GM12878 (cell line): ENCODE data around the gene REP15. TPM values are rescaled to one million over a fixed set of nuclear protein-coding genes. Genes with fewer than 3 reads are reported as not detected.

Experiments
- ATAC-seq: fragments of 200-7000 bp; cut with Tn5 transposase; 3 replicates; pipeline ENCODE4 v1.9.1; 2020; ENCODE audit warnings: mild to moderate bottlenecking, moderate library complexity
- BruUV-seq: library from RNA; stranded (reverse); fragments of 400-500 nt; replicated peaks from 2 replicates; lab custom pipeline; 2021; lab: Mats Ljungman, UMichigan
- CTCF ChIA-PET: fragments of 300-600 bp; sonication (Branson Sonifier 250); formaldehyde crosslinking; extraction: SDS; loops from one replicate; lab custom pipeline; 2021; ENCODE audit warnings: inconsistent platforms; lab: Yijun Ruan, JAX
- POLR2A ChIA-PET: fragments of 350-600 bp; formaldehyde crosslinking; extraction: SDS; loops from one replicate; lab custom pipeline; 2021; ENCODE audit warnings: inconsistent platforms; lab: Charles Lee
- RAD21 ChIA-PET: fragments of 300-600 bp; sonication (Branson Sonifier 250); formaldehyde crosslinking; loops from one replicate; lab custom pipeline; 2023; ENCODE audit warnings: antibody characterized with exemption; ENCODE audit not compliant: unreplicated experiment; lab: Charles Lee
- SMC1A ChIA-PET: fragments of 300-600 bp; sonication (Branson Sonifier 250); formaldehyde crosslinking; loops from one replicate; lab custom pipeline; 2023; ENCODE audit not compliant: unreplicated experiment, uncharacterized antibody; lab: Charles Lee
- DNase-seq: peaks from one replicate; pipeline ENCODE4 v3.0.0-alpha.2; 2011; ENCODE audit warnings: low read depth, low spot score
- FAIRE-seq: peaks from 3 replicates; lab custom pipeline; 2011; peaks lifted over from hg19 to GRCh38; lab: Jason Lieb, UNC
- H2AFZ ChIP-seq: 2 replicates; pipeline ENCODE4 v1.6.0; 2011; ENCODE audit warnings: low read depth, low read length, control low read depth; ENCODE audit not compliant: control insufficient read depth
- H3K27ac ChIP-seq: 2 replicates; pipeline ENCODE4 v1.5.1; 2011; ENCODE audit warnings: control low read depth; ENCODE audit not compliant: control insufficient read depth, insufficient read depth
- H3K27me3 ChIP-seq, 2 experiments: replicated peaks in 1 of 2; 2 replicates each; pipeline versions ENCODE4 v1.6.0 to v1.6.1; 2011; ENCODE audit warnings: low read length in 1 of 2; ENCODE audit not compliant: control insufficient read depth in 2 of 2, insufficient read depth in 2 of 2
- H3K36me3 ChIP-seq, 2 experiments: 2 replicates each; pipeline ENCODE4 v1.5.1; 2011; ENCODE audit warnings: low read length in 1 of 2; ENCODE audit not compliant: control insufficient read depth in 2 of 2, insufficient read depth in 2 of 2
- H3K4me1 ChIP-seq: 2 replicates; pipeline ENCODE4 v1.6.1; 2011; ENCODE audit warnings: mild to moderate bottlenecking, low read length, moderate library complexity, mixed read lengths; ENCODE audit not compliant: control insufficient read depth, insufficient read depth
- H3K4me2 ChIP-seq: 2 replicates; pipeline ENCODE4 v1.6.0; 2011; ENCODE audit warnings: control low read depth; ENCODE audit not compliant: control insufficient read depth, insufficient read depth
- H3K4me3 ChIP-seq: fragments of 200-600 bp; sonication (generic); 2 replicates; pipeline ENCODE4 v1.5.1; 2016
- H3K79me2 ChIP-seq: 2 replicates; pipeline ENCODE4 v1.6.0; 2011; ENCODE audit warnings: low read length; ENCODE audit not compliant: control insufficient read depth, insufficient read depth
- H3K9ac ChIP-seq: 2 replicates; pipeline ENCODE4 v1.8.0; 2011; ENCODE audit warnings: low read length, control low read depth, mixed read lengths; ENCODE audit not compliant: control insufficient read depth, insufficient read depth
- H3K9me3 ChIP-seq: replicated peaks from 3 replicates; pipeline ENCODE4 v1.5.1; 2011; ENCODE audit warnings: mild to moderate bottlenecking, low read length; ENCODE audit not compliant: control insufficient read depth, insufficient read depth
- H4K20me1 ChIP-seq: 2 replicates; pipeline ENCODE4 v1.6.0; 2011; ENCODE audit not compliant: control insufficient read depth, insufficient read depth
- CTCF ChIP-seq, 3 experiments: IDR thresholded peaks in 2 of 3; conservative IDR thresholded peaks in 1 of 3; 2 replicates each; pipeline ENCODE4 v1.5.1; 2011; ENCODE audit warnings: low read depth in 3 of 3, low read length in 3 of 3, mild to moderate bottlenecking in 3 of 3, control low read depth in 2 of 3, moderate library complexity in 2 of 3, inconsistent platforms in 1 of 3, mixed read lengths in 1 of 3; ENCODE audit not compliant: control insufficient read depth in 2 of 3, insufficient read depth in 1 of 3; ENCODE audit errors: extremely low read depth in 1 of 3
- FOXK2 ChIP-seq: fragments of 450-650 bp; IDR thresholded peaks from 2 replicates; pipeline ENCODE4 v1.6.1; 2017; ENCODE audit warnings: mild to moderate bottlenecking, moderate library complexity
- NKRF ChIP-seq: fragments of 450-650 bp; conservative IDR thresholded peaks from 2 replicates; pipeline ENCODE4 v1.6.1; 2017; ENCODE audit warnings: mild to moderate bottlenecking, moderate library complexity
- NR2C1 ChIP-seq: fragments of 450-650 bp; IDR thresholded peaks from 2 replicates; pipeline ENCODE4 v1.6.1; 2017; ENCODE audit warnings: antibody characterized with exemption, mild to moderate bottlenecking, moderate library complexity
- RAD21 ChIP-seq: IDR thresholded peaks from 2 replicates; pipeline ENCODE4 v1.6.1; 2011; ENCODE audit warnings: mild to moderate bottlenecking, low read depth, low read length, moderate library complexity; ENCODE audit not compliant: insufficient read depth
- RBBP5 ChIP-seq: fragments of 200-600 bp; sonication (generic); conservative IDR thresholded peaks from 2 replicates; pipeline ENCODE4 v1.6.1; 2016
- SPI1 ChIP-seq: IDR thresholded peaks from 2 replicates; pipeline ENCODE4 v1.6.1; 2011; ENCODE audit warnings: low read depth, mild to moderate bottlenecking, low read length, moderate library complexity, borderline replicate concordance; ENCODE audit not compliant: insufficient read depth
- SREBF1 ChIP-seq: IDR thresholded peaks from 2 replicates; pipeline ENCODE4 v1.6.1; 2012; ENCODE audit warnings: mild to moderate bottlenecking, low read length
- SREBF2 ChIP-seq: IDR thresholded peaks from 2 replicates; pipeline ENCODE4 v1.6.1; 2012; ENCODE audit warnings: mild to moderate bottlenecking, low read length
- SUPT20H ChIP-seq: IDR thresholded peaks from 2 replicates; pipeline ENCODE4 v1.6.1; 2011; ENCODE audit warnings: low read depth, mild to moderate bottlenecking, low read length, moderate library complexity, borderline replicate concordance; ENCODE audit not compliant: control insufficient read depth
- ZBED1 ChIP-seq: IDR thresholded peaks from 2 replicates; pipeline ENCODE4 v1.6.1; 2016; ENCODE audit warnings: borderline replicate concordance
- ZNF207 ChIP-seq: fragments of 450-650 bp; IDR thresholded peaks from 2 replicates; pipeline ENCODE4 v1.6.1; 2014; ENCODE audit warnings: antibody characterized with exemption, mild to moderate bottlenecking, borderline replicate concordance
- ZSCAN29 ChIP-seq: fragments of 450-650 bp; IDR thresholded peaks from 2 replicates; pipeline ENCODE4 v1.6.1; 2017; ENCODE audit warnings: mild to moderate bottlenecking, moderate library complexity
- WGBS: methylation state at CpG from one replicate; pipeline ENCODE4 v1.1.6; 2016; ENCODE audit warnings: low lambda C conversion rate; ENCODE audit not compliant: insufficient replicate concordance, insufficient coverage; ENCODE audit errors: missing lambda C conversion rate; 5-methylcytosine and 5-hydroxymethylcytosine counted together
- in situ Hi-C: fragments of 300-500 bp; cut with MboI; formaldehyde crosslinking; loops from 9 replicates; pipeline ENCODE4 v1.14.3; 2018; ENCODE audit warnings: mixed read lengths
- intact Hi-C: fragments of 100-400 bp; cut with micrococcal nuclease; formaldehyde crosslinking; loops from one replicate; pipeline ENCODE4 v1.14.2; 2022; ENCODE audit not compliant: unreplicated experiment
- polyA plus RNA-seq, 11 experiments: library from polyadenylated mRNA; depleted of rRNA in 4 of 11; unstranded in 6 of 11; stranded (reverse) in 5 of 11; fragments of >200 nt; fragmentation: Nextera tagmentation in 4 of 11; fragmentation: Illumina TruSeq in 1 of 11; extraction: Ambion mirVana in 4 of 11; extraction: Trizol in 1 of 11; gene quantifications; 1 replicate in 1 of 11; 2 replicates in 10 of 11; pipeline versions ENCODE4 v1.2.1 to v1.2.3, GENCODE V29; 2011 to 2016; ENCODE audit warnings: inconsistent platforms in 2 of 11, missing spikeins in 2 of 11, low read depth in 1 of 11
- total RNA-seq, 4 experiments: library from RNA; depleted of rRNA in 3 of 4; stranded (reverse); fragments of >200 nt in 3 of 4; fragmentation: Illumina TruSeq in 1 of 4; extraction: Trizol in 1 of 4; gene quantifications; 2 replicates each; pipeline versions ENCODE4 v1.2.1 to v1.2.3, GENCODE V29; 2013 to 2021

Gene REP15
- total and polyA plus RNA-seq, 10 of the 15 experiments (the other 5 are each of a cell fraction or from before 2014, with no cell fraction given): not detected

GRCh38 chr12:27733052-27733656 is 36.9 kb downstream of the REP15 start (continued):
- TF ChIP-seq ZNF207: no peak
- no peak for TF ChIP-seq SPI1
- TF ChIP-seq SREBF1: no peak
- peak; percentile 96 for TF ChIP-seq RAD21
- no peak for TF ChIP-seq ZSCAN29
- no peak for TF ChIP-seq ZBED1
- TF ChIP-seq CTCF (IDR thresholded peaks at IDR 0.05 in 2 of 3, conservative IDR thresholded peaks at IDR 0.05 in 1 of 3; ENCODE audit: control insufficient read depth in 2 of 3, extremely low read depth in 1 of 3, insufficient read depth in 1 of 3, low read depth in 3 of 3, low read length in 3 of 3): peak; percentile 70 to 86 (median 81)

DNA sequence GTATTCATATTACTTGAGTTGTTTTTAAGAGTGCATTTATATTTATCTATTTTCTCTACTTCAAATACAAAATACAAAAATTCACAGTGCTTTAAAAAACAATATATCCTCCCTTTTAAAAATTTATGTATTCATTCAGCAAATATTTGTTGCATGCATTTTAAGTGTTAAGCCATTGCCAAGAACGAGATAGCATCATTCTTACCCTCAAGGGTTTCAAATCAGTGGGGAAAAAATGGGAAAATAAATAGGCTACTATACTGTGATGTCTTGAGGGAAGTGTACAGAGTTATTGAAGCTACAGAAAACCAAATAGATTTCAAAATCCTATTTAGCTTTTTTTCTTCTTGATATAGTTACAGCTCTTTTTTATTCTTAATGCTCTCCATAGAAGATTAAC is 37.5 kb downstream of the REP15 start:
- Histone ChIP-seq H3K4me3 (no peak overlapping the region), H2AFZ (no peak overlapping the region), H3K79me2 (no peaks in the 10 kb centered on the region; the same call in 1 of the 2 replicates), H4K20me1 (no peaks in the 10 kb centered on the region), H3K27me3 (no peaks in the 10 kb centered on the region), H3K9ac (no peak overlapping the region), H3K9me3 (no peaks in the 10 kb centered on the region), H3K4me1 (no peaks in the 10 kb centered on the region), H3K27ac (no peak overlapping the region), H3K36me3 (peaks cover 5 to 13% of the 10 kb centered on the region in 2 experiments; a peak in 3 of 4 replicates), H3K4me2 (no peak overlapping the region)
- ChIA-PET CTCF (interaction anchor here (0.6 to 7.4 kb wide), 24 partner anchors 9 to 1584 kb away, joined by 3 to 122 read pairs (median 4); no protein-coding TSS in a partner anchor), SMC1A (interaction anchor here (0.7 to 6.6 kb wide), 12 partner anchors 9 to 209 kb away, joined by 3 to 70 read pairs (median 4); no protein-coding TSS in a partner anchor), POLR2A (interaction anchor here (0.6 to 1.0 kb wide), 3 partner anchors 22 to 206 kb away, joined by 4 read pairs; no protein-coding TSS in a partner anchor), RAD21 (interaction anchor here (0.6 to 3.4 kb wide), 10 partner anchors 9 to 1266 kb away, joined by 3 to 43 read pairs (median 4); no protein-coding TSS in a partner anchor)
- intact Hi-C loops: loop anchor here (1.0 to 2.0 kb wide), 4 partner anchors 47 to 1139 kb away; partner anchors contain the start of genes KLHL42 and MANSC4
- ATAC-seq: no peak
- WGBS: 95% methylated on average over 1 of the region's 1 CpG
- TF ChIP-seq NKRF (no peak), SUPT20H (no peak), FOXK2 (no peak), NR2C1 (no peak), RBBP5 (no peak), SREBF2 (no peak), ZBED1 (no peak)
- in situ Hi-C loops: loop anchor here (5.0 kb wide), 2 partner anchors 209 to 1144 kb away; no protein-coding TSS in a partner anchor
- no peak for DNase-seq
- FAIRE-seq: no peak
- BruUV-seq: no TSS peak
